Stimulated activated CD8-positive, alpha-beta memory T cell treated with anti-CD3 and anti-CD28 coated beads, Interleukin-4, amount 100 ng/mL, for 24 hours (primary cell): ENCODE results near the gene IFI27L2.

ENCODE experiments used
- DNase-seq: peaks from one replicate; pipeline ENCODE4 v3.0.0-alpha.2; 2020; ENCODE audit warnings: low read depth

The IFI27L2 gene

GRCh38 chr14:94123296-94123695 is 6.1 kb downstream of the IFI27L2 start:
- no peak for DNase-seq

- DNase-seq: no peak
These were observed 7.0 kb downstream of the IFI27L2 start for GRCh38 chr14:94122438-94122837.

- DNase-seq: no peak
These were observed 7.9 kb downstream of the IFI27L2 start for GRCh38 chr14:94121485-94121884.

DNA sequence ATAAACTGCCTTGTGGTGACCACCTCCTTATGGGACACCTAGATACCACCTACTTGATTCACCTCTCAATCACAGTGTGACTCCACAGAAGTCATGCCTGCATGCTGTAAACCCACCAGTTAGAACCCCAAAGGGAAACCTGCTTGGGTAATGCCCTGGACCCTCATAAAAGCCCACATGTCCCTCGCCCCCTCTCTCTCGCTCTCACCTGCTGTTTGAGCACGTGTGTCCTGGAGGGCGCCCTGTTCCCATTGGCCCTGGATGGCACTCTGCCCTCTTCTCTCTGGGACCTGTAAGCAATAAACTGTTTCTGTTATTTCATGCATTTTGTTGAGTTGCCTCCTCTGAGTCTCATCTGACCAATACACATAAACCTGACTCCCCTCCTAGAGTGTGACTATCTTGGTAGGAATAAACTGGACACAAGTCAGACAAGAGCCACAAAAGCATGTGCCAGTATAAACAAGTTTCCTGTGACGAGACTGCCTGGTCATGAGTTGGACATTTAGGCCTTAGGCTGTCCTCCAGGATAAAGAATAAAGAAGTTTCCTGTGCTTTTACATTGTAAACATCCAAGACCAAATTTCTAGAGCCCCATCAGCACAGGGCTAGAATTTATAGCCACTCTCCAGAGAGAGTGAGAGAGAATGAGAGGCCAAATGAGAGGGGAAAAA is 8.6 kb downstream of the IFI27L2 start:
- DNase-seq: no peak

GRCh38 chr14:94119071-94119470 is 10.3 kb downstream of the IFI27L2 start:
- no peak for DNase-seq

DNA sequence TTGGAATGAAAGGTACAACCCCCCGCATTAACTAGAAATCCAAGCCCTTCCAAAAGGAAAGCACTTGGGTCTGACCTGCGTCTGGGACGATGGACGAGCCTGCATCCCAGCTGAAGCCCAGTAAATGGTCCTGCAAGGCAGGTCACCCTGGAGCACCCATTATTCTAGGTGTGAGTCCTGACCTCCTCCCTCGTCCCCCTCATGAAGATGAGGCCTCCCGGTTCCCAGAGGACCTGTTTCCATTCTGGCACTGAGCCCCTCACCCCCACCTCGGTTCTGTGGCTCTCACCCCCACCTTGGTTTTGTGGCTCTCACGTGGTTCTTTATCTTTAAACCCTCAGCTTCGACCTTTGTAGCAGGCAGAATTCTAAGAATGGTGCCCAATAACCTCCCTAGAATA is 11.5 kb downstream of the IFI27L2 start:
- DNase-seq: no peak

GRCh38 chr14:94116701-94117100 is 12.7 kb downstream of the IFI27L2 start:
- DNase-seq: no peak

DNA sequence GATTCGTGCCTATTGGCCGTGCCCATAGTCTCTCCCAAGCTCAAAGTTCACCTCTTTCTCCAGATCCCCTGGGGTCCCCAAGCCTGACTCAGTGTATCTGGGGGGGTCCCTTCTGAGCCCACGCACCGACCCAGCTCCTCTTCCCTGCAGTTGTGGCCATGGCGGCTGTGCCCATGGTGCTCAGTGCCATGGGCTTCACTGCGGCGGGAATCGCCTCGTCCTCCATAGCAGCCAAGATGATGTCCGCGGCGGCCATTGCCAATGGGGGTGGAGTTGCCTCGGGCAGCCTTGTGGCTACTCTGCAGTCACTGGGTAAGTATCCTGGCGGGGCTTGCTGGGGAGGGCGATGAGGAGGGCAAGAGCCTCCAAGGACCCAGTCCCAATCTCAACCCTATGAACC is 13.8 kb downstream of the IFI27L2 start:
- DNase-seq: no peak

- DNase-seq: no peak
These were observed 14.3 kb downstream of the IFI27L2 start for GRCh38 chr14:94115058-94115591.

- DNase-seq: no peak
These were observed 14.8 kb downstream of the IFI27L2 start for GRCh38 chr14:94114589-94115057.

GRCh38 chr14:94113908-94114588 is 15.4 kb downstream of the IFI27L2 start:
- DNase-seq: no peak

DNA sequence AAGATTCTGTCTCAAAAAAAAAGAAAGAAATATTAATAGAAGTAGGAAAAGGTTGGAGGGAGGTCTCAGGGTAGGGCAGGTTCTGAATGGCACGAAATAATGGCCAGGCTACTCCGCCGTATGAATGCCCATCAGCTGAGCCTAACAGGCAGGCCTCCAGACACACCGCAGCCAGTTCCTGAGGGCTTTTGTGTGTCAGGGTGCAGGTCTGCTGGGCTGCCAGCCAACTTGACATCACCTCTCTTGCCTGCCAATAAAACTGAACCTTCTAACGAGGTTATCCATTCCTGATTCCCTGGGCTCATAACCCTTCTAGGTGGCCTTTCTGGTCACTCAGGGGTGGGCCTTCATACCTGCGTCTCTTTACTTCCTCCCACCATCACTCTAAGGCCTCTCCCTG is 15.9 kb downstream of the IFI27L2 start:
- no peak for DNase-seq

- DNase-seq: no peak
These were observed 16.3 kb downstream of the IFI27L2 start for GRCh38 chr14:94113073-94113472.

GRCh38 chr14:94112513-94113063 is 16.8 kb downstream of the IFI27L2 start:
- no peak for DNase-seq

DNA sequence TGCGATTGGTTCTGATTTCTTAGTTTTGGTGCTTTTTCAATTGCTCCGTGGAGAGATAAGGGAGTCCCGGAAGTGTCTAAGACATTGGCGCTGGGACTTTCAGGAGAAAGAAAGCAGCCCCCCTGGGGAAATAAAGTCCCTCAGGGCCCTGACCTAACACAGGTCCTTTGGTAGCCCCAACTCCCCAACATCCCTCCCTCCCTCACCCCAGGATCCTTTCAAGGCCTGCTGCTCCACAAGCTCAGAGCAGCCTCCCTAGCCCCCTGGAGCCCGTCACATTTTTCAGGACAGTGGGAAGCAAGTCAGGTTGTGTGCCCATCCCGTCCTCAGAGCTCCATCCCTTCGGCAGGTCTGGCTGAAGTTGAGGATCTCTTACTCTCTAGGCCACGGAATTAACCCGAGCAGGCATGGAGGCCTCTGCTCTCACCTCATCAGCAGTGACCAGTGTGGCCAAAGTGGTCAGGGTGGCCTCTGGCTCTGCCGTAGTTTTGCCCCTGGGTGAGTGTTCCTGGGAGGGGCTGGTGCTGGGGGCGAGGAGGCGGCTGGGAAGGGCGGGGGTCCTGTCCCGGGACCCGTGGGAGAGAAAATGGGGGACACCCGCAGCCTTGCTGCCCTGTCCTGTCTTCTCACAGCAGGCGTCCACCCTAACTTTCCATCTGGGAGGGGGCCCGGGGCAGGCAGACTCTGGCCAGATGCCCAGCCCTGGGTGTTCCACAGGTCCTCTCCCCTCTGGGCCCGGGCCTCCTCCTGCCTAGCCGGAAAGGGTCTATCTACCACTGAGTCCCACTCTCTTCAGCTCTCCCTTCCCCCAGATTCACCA is 17.9 kb downstream of the IFI27L2 start:
- no peak for DNase-seq

DNA sequence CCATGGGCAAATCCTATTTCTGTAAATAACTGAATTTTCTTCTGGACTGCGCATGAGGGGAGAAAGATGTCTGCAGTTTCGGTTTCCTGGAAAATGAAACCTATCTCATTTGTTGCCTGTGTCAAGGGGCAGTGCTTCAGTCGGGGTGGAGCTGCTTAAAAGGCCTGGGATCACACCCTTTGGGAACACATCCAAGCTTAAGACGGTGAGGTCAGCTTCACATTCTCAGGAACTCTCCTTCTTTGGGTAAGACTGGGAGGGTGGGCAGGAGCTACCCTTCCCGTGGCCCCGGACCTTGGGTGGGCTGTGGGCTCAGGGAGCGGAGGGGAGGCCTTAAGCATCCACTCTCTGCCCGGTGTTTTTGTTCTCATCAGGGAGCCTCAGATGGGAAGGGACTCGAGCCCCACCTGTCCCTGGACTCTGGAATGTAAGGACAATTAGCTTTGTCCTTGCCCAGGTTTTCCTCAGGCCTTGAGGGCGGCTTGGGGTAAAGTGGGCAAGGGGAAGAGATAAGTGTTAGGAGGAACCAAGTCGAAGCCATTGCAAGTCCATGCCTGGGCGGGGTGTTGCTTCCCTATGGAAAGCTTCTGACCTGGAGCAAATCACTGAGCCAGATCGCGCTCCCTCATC is 18.7 kb downstream of the IFI27L2 start, which contains the start of gene IFI27:
TSS of gene IFI27 (plus strand) at position 185 of the 630 bp plus-strand sequence.
- DNase-seq: no peak

DNA sequence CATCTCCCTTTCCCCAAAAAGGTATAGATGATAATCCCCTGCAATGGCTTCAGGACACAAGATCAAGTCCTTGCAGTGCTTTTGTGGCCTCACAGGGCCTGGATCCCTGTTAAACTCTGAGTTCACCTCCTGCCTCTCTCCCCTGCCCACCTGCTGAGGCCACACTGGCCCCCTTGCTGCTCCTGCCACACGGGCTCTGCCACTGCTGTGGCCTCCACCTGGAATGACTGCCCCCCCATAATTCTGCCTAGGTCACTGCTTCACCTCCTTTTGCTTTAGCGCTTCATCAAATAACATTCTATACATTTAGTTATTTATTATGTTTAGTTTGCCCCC is 19.5 kb downstream of the IFI27L2 start:
- no peak for DNase-seq

- no peak for DNase-seq
These were observed 24.7 kb downstream of the IFI27L2 start for GRCh38 chr14:94104731-94105130.

DNA sequence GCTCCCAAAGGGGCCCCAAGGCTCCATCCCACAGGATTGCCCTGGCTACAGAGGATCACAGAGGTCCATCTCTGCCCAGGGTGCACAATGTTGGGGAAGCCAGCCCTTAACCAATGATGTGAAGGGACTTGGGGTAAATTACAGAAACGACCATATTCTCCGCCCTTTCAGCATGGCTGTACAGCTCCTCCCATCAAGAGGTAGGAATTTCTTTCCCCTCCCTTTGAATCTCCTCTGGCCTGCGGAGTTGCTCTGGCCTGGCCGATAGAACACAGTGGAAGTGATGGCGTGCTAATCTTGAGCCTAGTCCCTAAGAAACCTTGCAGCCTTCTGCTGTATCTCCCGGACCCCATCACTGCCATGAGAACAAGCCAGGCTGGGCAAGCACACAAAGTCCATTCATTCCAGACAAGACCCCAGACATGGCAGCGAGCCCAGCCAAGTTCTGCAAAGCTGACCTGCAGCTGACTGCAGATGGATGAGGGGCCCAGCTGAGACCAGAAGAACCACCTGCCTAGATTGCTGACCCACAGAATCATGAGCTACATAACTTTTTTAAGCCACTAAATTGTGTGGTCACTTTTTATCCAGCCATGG is 25.8 kb downstream of the IFI27L2 start:
- DNase-seq: no peak

DNA sequence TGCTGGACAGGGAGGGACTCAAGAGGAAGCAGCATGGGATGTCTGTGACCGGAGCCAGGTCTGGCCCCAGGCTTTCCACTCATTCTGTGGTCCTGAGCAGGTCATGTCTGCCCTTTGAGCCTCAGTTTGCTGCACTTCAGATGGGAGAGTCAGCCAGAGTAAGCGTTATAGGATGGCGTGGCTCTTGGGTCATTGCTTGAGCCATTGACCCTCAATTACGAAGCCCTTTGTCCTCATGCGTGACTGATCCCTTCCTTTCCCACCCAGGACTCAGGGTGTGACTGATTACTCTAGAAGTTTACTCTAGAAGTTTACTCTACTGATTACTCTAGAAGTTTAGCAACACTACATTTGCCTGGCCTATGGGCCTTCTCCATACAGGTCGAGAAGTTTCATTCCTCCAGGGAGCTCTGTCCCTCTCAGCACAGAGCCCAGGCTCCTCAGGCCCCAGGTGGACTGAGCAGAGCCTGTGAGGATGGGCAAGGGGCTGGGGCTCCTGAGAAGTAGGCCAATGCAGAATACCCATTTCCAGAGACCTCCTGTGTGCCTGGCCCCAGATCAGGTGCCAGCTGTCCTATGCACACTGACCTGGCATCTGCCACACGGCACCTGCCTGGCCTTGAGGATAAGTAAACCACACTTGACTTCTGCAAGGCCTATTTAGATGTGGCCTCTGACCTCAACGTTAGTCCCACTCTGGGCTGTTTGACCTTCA is 26.5 kb downstream of the IFI27L2 start:
- no peak for DNase-seq

- no peak for DNase-seq
These were observed 27.7 kb downstream of the IFI27L2 start for GRCh38 chr14:94101748-94102147.
